ENCODE results near the gene PCSK6.
"Not testable (repeated sequence)": the region's sequence is repeated elsewhere in the genome, so short reads cannot be mapped to it uniquely, and the experiment has no call there.

The PCSK6 gene

GRCh38 chr15:101458908-101459578 lies 30.5 kb downstream of the PCSK6 start:
- DNase-seq: no peak

- no peak for DNase-seq
These were observed 31.2 kb downstream of the PCSK6 start for GRCh38 chr15:101458158-101458900.

GRCh38 chr15:101457696-101458095 lies 31.8 kb downstream of the PCSK6 start:
- no peak for DNase-seq

- no peak for DNase-seq
These were observed 33.3 kb downstream of the PCSK6 start for GRCh38 chr15:101456057-101456739.

- DNase-seq: no peak
These were observed 34.0 kb downstream of the PCSK6 start for GRCh38 chr15:101455291-101456025.

GRCh38 chr15:101454781-101455180 lies 34.7 kb downstream of the PCSK6 start:
- not testable (repeated sequence) for DNase-seq

GRCh38 chr15:101454365-101454764 lies 35.1 kb downstream of the PCSK6 start:
- DNase-seq: no peak

GRCh38 chr15:101453123-101454120 lies 36.1 kb downstream of the PCSK6 start:
- DNase-seq: no peak

- no peak for DNase-seq
These were observed 36.9 kb downstream of the PCSK6 start for GRCh38 chr15:101452572-101452971.

- no peak for DNase-seq
These were observed 37.7 kb downstream of the PCSK6 start for GRCh38 chr15:101451846-101452245.

GRCh38 chr15:101451266-101451799 lies 38.2 kb downstream of the PCSK6 start:
- DNase-seq: no peak

GRCh38 chr15:101450403-101451265 lies 38.9 kb downstream of the PCSK6 start:
- no peak for DNase-seq

- no peak for DNase-seq
These were observed 39.8 kb downstream of the PCSK6 start for GRCh38 chr15:101449471-101450402.

- DNase-seq: no peak
These were observed 41.2 kb downstream of the PCSK6 start for GRCh38 chr15:101448336-101448735.

- no peak for DNase-seq
These were observed 41.9 kb downstream of the PCSK6 start for GRCh38 chr15:101447561-101448071.

GRCh38 chr15:101447168-101447533 lies 42.4 kb downstream of the PCSK6 start:
- no peak for DNase-seq

GRCh38 chr15:101446518-101447167 lies 42.9 kb downstream of the PCSK6 start:
- no peak for DNase-seq
